HG03457 (cell line): ENCODE measurements around the gene ME3.
A peak's percentile ranks its signal among the peaks of the same experiment; 100 is the strongest.

Source experiments
- ATAC-seq: cut with Tn5 transposase; IDR thresholded peaks from one replicate; pipeline ENCODE4 v1.9.1; 2021; ENCODE audit warnings: moderate number of reproducible peaks; ENCODE audit not compliant: unreplicated experiment

The ME3 gene

GRCh38 chr11:86469491-86470388 is 202.7 kb downstream of the ME3 start:
- ATAC-seq, result no peak

- ATAC-seq, result no peak
Measured at GRCh38 chr11:86468169-86468568, 204.2 kb downstream of the ME3 start.

GRCh38 chr11:86464509-86465221 is 207.8 kb downstream of the ME3 start:
- ATAC-seq, result no peak

- no peak for ATAC-seq
Measured at GRCh38 chr11:86463955-86464354, 208.5 kb downstream of the ME3 start.

- ATAC-seq, result no peak
Measured at GRCh38 chr11:86463120-86463519, 209.3 kb downstream of the ME3 start.

- ATAC-seq, result no peak
Measured at GRCh38 chr11:86461892-86462291, 210.5 kb downstream of the ME3 start.

GRCh38 chr11:86460461-86461385 is 211.7 kb downstream of the ME3 start:
- no peak for ATAC-seq

- ATAC-seq, result no peak
Measured at GRCh38 chr11:86459682-86460460, 212.5 kb downstream of the ME3 start.

GRCh38 chr11:86459002-86459385 is 213.4 kb downstream of the ME3 start:
- ATAC-seq, result no peak

- no peak for ATAC-seq
Measured at GRCh38 chr11:86458294-86459001, 214.0 kb downstream of the ME3 start.

- ATAC-seq, result peak; percentile 76
Measured at GRCh38 chr11:86456075-86456939, 216.1 kb downstream of the ME3 start.

GRCh38 chr11:86453290-86454030 is 219.0 kb downstream of the ME3 start:
- ATAC-seq, result no peak

- no peak for ATAC-seq
Measured at GRCh38 chr11:86449993-86450629, 222.3 kb downstream of the ME3 start.

GRCh38 chr11:86447763-86448480 is 224.5 kb downstream of the ME3 start:
- no peak for ATAC-seq

GRCh38 chr11:86446924-86447285 is 225.5 kb downstream of the ME3 start:
- no peak for ATAC-seq

- ATAC-seq, result no peak
Measured at GRCh38 chr11:86446163-86446923, 226.1 kb downstream of the ME3 start.
